Loucy (cell line): ENCODE data around the gene EPHB6.

Source experiments
- H2AFZ ChIP-seq: fragments of 200-600 bp; sonication (generic); 2 replicates; pipeline ENCODE4 v1.6.0; 2016; ENCODE audit warnings: antibody characterized with exemption, mild to moderate bottlenecking, low read length, moderate library complexity
- H3F3A ChIP-seq: fragments of 200-600 bp; 2 replicates; pipeline ENCODE4 v1.6.0; 2016; ENCODE audit warnings: antibody characterized with exemption, low read depth, mild to moderate bottlenecking
- H3K27me3 ChIP-seq: fragments of 200-600 bp; sonication (generic); 2 replicates; pipeline ENCODE4 v1.6.1; 2014; ENCODE audit warnings: low read length, mild to moderate bottlenecking; ENCODE audit not compliant: insufficient read depth, poor library complexity, severe bottlenecking
- H3K36me3 ChIP-seq: fragments of 200-600 bp; sonication (generic); 2 replicates; pipeline ENCODE4 v1.6.1; 2016; ENCODE audit warnings: low read length; ENCODE audit not compliant: insufficient read depth
- H3K4me1 ChIP-seq: fragments of 200-600 bp; sonication (generic); 2 replicates; pipeline ENCODE4 v1.5.1; 2014; ENCODE audit warnings: low read length, mild to moderate bottlenecking; ENCODE audit not compliant: insufficient read depth, poor library complexity, severe bottlenecking
- H3K4me2 ChIP-seq: fragments of 200-600 bp; sonication (generic); 2 replicates; pipeline ENCODE4 v1.6.0; 2014; ENCODE audit warnings: antibody characterized with exemption, low read length, low read depth, mild to moderate bottlenecking; ENCODE audit not compliant: poor library complexity, severe bottlenecking
- H3K4me3 ChIP-seq: fragments of 200-600 bp; sonication (generic); 2 replicates; pipeline ENCODE4 v1.5.1; 2014; ENCODE audit warnings: low read length, mild to moderate bottlenecking, mixed read lengths; ENCODE audit not compliant: poor library complexity, severe bottlenecking
- H3K79me2 ChIP-seq: fragments of 200-600 bp; sonication (generic); 2 replicates; pipeline ENCODE4 v1.6.1; 2014; ENCODE audit warnings: low read length; ENCODE audit not compliant: insufficient read depth
- H3K9ac ChIP-seq: fragments of 200-600 bp; sonication (generic); 2 replicates; pipeline ENCODE4 v1.6.0; 2014; ENCODE audit warnings: mild to moderate bottlenecking, low read depth, low read length, moderate library complexity; ENCODE audit not compliant: poor library complexity, severe bottlenecking
- H3K9me2 ChIP-seq: fragments of 200-600 bp; sonication (generic); replicated peaks from 2 replicates; pipeline ENCODE4 v1.6.1; 2016; ENCODE audit warnings: low read depth, low read length, mixed read lengths
- H3K9me3 ChIP-seq: fragments of 200-600 bp; sonication (generic); 2 replicates; pipeline ENCODE4 v1.6.1; 2014; ENCODE audit warnings: mild to moderate bottlenecking, antibody characterized with exemption, low read length, low read depth; ENCODE audit not compliant: insufficient read depth
- H4K20me1 ChIP-seq: fragments of 200-600 bp; sonication (generic); 2 replicates; pipeline ENCODE4 v1.6.0; 2014; ENCODE audit warnings: antibody characterized with exemption, low read length, mild to moderate bottlenecking; ENCODE audit not compliant: insufficient read depth, poor library complexity, severe bottlenecking
- CTCF ChIP-seq: fragments of 200-600 bp; sonication (generic); conservative IDR thresholded peaks from 2 replicates; pipeline ENCODE4 v1.5.1; 2014; ENCODE audit warnings: mild to moderate bottlenecking, antibody characterized with exemption, low read length
- EZH2phosphoT487 ChIP-seq: fragments of 200-600 bp; IDR thresholded peaks from 2 replicates; pipeline ENCODE4 v1.6.1; 2018; ENCODE audit warnings: antibody characterized with exemption, mild to moderate bottlenecking, moderate library complexity, borderline replicate concordance

The EPHB6 gene

DNA sequence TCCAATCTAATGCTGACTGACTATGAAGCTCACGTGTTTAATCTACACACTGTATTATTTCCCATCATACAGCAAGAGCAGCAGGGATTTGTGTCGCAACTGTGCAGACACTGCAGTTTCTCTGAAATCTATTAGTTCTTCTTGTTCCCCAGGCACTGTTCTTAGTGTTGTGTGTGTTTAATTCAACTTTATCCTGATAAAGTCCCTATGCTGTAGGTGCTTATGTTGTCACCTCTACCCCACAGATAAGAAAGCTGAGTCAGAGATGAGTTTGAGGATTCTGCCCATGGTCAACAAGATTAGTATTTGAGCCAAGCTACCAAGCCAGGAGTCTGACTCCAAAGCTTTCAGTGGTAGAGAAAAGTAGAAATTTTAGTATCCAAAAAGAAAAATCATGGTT is 22.5 kb upstream of the EPHB6 start:
- Histone ChIP-seq H3K4me1 (peaks cover 23% of the 10 kb centered on the region), H3K36me3 (no peaks in the 10 kb centered on the region), H3K9me2 (no peaks in the 10 kb centered on the region), H3K4me2 (no peak overlapping the region), H3K79me2 (no peaks in the 10 kb centered on the region), H4K20me1 (no peaks in the 10 kb centered on the region), H2AFZ (no peak overlapping the region), H3F3A (no peaks in the 10 kb centered on the region), H3K4me3 (no peak overlapping the region), H3K9ac (no peak overlapping the region), H3K9me3 (no peaks in the 10 kb centered on the region), H3K27me3 (no peaks in the 10 kb centered on the region)
- TF ChIP-seq EZH2phosphoT487 = no peak
- TF ChIP-seq CTCF = no peak

GRCh38 chr7:142833174-142834048 is 21.5 kb upstream of the EPHB6 start:
- TF ChIP-seq CTCF (no peak), EZH2phosphoT487 (no peak)
- no peaks in the 10 kb centered on the region for H3K9me2 ChIP-seq
- H3K36me3 ChIP-seq = no peaks in the 10 kb centered on the region
- no peaks in the 10 kb centered on the region for H3F3A ChIP-seq
- H3K4me1 ChIP-seq = peaks cover 21% of the 10 kb centered on the region
- H3K79me2 ChIP-seq = no peaks in the 10 kb centered on the region
- no peaks in the 10 kb centered on the region for H3K9me3 ChIP-seq
- H3K27me3 ChIP-seq = no peaks in the 10 kb centered on the region
- no peak overlapping the region for H3K4me3 ChIP-seq
- no peak overlapping the region for H3K9ac ChIP-seq
- H3K4me2 ChIP-seq = no peak overlapping the region
- no peak overlapping the region for H2AFZ ChIP-seq
- no peaks in the 10 kb centered on the region for H4K20me1 ChIP-seq

GRCh38 chr7:142835487-142835886 is 19.4 kb upstream of the EPHB6 start:
- no peaks in the 10 kb centered on the region for H3K9me2 ChIP-seq
- H2AFZ ChIP-seq = peak overlapping the region; percentile 63
- H3K27me3 ChIP-seq = no peaks in the 10 kb centered on the region
- peaks cover 28% of the 10 kb centered on the region for H3K4me1 ChIP-seq
- H3F3A ChIP-seq = no peaks in the 10 kb centered on the region
- no peaks in the 10 kb centered on the region for H3K9me3 ChIP-seq
- no peaks in the 10 kb centered on the region for H3K36me3 ChIP-seq
- no peaks in the 10 kb centered on the region for H4K20me1 ChIP-seq
- H3K4me2 ChIP-seq = peak overlapping the region; percentile 56
- TF ChIP-seq EZH2phosphoT487 = no peak
- TF ChIP-seq CTCF = peak; percentile 72
- H3K79me2 ChIP-seq = no peaks in the 10 kb centered on the region
- H3K4me3 ChIP-seq = peak overlapping the region; percentile 15
- H3K9ac ChIP-seq = peak overlapping the region; percentile 51
